GM12878 (cell line): ENCODE data around the gene PRSS8. TPM values are rescaled to one million over a fixed set of nuclear protein-coding genes. Genes with fewer than 3 reads are reported as not detected.

ENCODE experiments used
- BRCA1 ChIP-seq: IDR thresholded peaks from 2 replicates; pipeline ENCODE4 v1.6.1; 2011; ENCODE audit warnings: low read depth, low read length, improper control_type of control experiment
- CBX3 ChIP-seq: fragments of 200-600 bp; sonication (generic); IDR thresholded peaks from 2 replicates; pipeline ENCODE4 v1.6.1; 2016; ENCODE audit warnings: low read depth, borderline replicate concordance
- CHD1 ChIP-seq: IDR thresholded peaks from 2 replicates; pipeline ENCODE4 v1.6.1; 2012; ENCODE audit warnings: low read depth, low read length, improper control_type of control experiment
- CHD4 ChIP-seq: fragments of 200-600 bp; sonication (generic); IDR thresholded peaks from 2 replicates; pipeline ENCODE4 v1.6.1; 2016; ENCODE audit warnings: mild to moderate bottlenecking
- DPF2 ChIP-seq: fragments of 450-650 bp; IDR thresholded peaks from 2 replicates; pipeline ENCODE4 v1.6.1; 2017; ENCODE audit warnings: mild to moderate bottlenecking
- FOXK2 ChIP-seq: fragments of 450-650 bp; IDR thresholded peaks from 2 replicates; pipeline ENCODE4 v1.6.1; 2017; ENCODE audit warnings: mild to moderate bottlenecking, moderate library complexity
- HDAC2 ChIP-seq: fragments of 200-600 bp; sonication (generic); IDR thresholded peaks from 2 replicates; pipeline ENCODE4 v1.6.1; 2017
- IKZF1 ChIP-seq: fragments of 450-650 bp; conservative IDR thresholded peaks from 2 replicates; pipeline ENCODE4 v1.6.1; 2017; ENCODE audit warnings: antibody characterized with exemption, mild to moderate bottlenecking
- IKZF2 ChIP-seq, 2 experiments: fragments of 450-650 bp; IDR thresholded peaks; 2 replicates each; pipeline ENCODE4 v1.6.1; 2017; ENCODE audit warnings: mild to moderate bottlenecking in 2 of 2, moderate library complexity in 2 of 2
- JUND ChIP-seq: IDR thresholded peaks from 2 replicates; pipeline ENCODE4 v1.6.1; 2012; ENCODE audit warnings: low read depth, mild to moderate bottlenecking, low read length, improper control_type of control experiment, moderate library complexity
- LARP7 ChIP-seq: fragments of 450-650 bp; IDR thresholded peaks from 2 replicates; pipeline ENCODE4 v1.6.1; 2017; ENCODE audit warnings: mild to moderate bottlenecking
- MTA3 ChIP-seq: IDR thresholded peaks from 2 replicates; pipeline ENCODE4 v1.6.1; 2012; ENCODE audit warnings: low read length, inconsistent platforms, borderline replicate concordance
- NR2C2 ChIP-seq: IDR thresholded peaks from 2 replicates; pipeline ENCODE4 v1.6.1; 2011; ENCODE audit warnings: borderline replicate concordance, low read depth; ENCODE audit not compliant: control insufficient read depth, insufficient read length
- NRF1 ChIP-seq: conservative IDR thresholded peaks from 2 replicates; pipeline ENCODE4 v1.6.1; 2011; ENCODE audit warnings: mild to moderate bottlenecking, low read depth, low read length, improper control_type of control experiment
- POLR2AphosphoS2 ChIP-seq: IDR thresholded peaks from 2 replicates; pipeline ENCODE4 v1.6.1; 2011; ENCODE audit warnings: low read depth, mild to moderate bottlenecking, low read length, improper control_type of control experiment, moderate library complexity
- SIX5 ChIP-seq: IDR thresholded peaks from 2 replicates; pipeline ENCODE4 v1.6.1; 2011; ENCODE audit warnings: mild to moderate bottlenecking, low read depth, low read length, moderate library complexity; ENCODE audit not compliant: severe bottlenecking
- SP1 ChIP-seq: IDR thresholded peaks from one replicate; pipeline ENCODE4 v1.6.1; 2011; ENCODE audit warnings: low read depth, low read length
- SPI1 ChIP-seq: IDR thresholded peaks from 2 replicates; pipeline ENCODE4 v1.6.1; 2011; ENCODE audit warnings: low read depth, mild to moderate bottlenecking, low read length, moderate library complexity, borderline replicate concordance; ENCODE audit not compliant: insufficient read depth
- TBL1XR1 ChIP-seq: IDR thresholded peaks from 2 replicates; pipeline ENCODE4 v1.6.1; 2012; ENCODE audit warnings: low read depth, low read length, improper control_type of control experiment
- TCF7 ChIP-seq: IDR thresholded peaks from 2 replicates; pipeline ENCODE4 v1.6.1; 2014; ENCODE audit warnings: antibody characterized with exemption, borderline replicate concordance
- YBX1 ChIP-seq: fragments of 450-650 bp; IDR thresholded peaks from 2 replicates; pipeline ENCODE4 v1.6.1; 2016; ENCODE audit warnings: antibody characterized with exemption
- ZNF622 ChIP-seq: fragments of 450-650 bp; IDR thresholded peaks from 2 replicates; pipeline ENCODE4 v1.6.1; 2017; ENCODE audit warnings: mild to moderate bottlenecking, inconsistent platforms
- polyA plus RNA-seq, 11 experiments: library from polyadenylated mRNA; depleted of rRNA in 4 of 11; unstranded in 6 of 11; stranded (reverse) in 5 of 11; fragments of >200 nt; fragmentation: Nextera tagmentation in 4 of 11; fragmentation: Illumina TruSeq in 1 of 11; extraction: Ambion mirVana in 4 of 11; extraction: Trizol in 1 of 11; gene quantifications; 1 replicate in 1 of 11; 2 replicates in 10 of 11; pipeline versions ENCODE4 v1.2.1 to v1.2.3, GENCODE V29; 2011 to 2016; ENCODE audit warnings: inconsistent platforms in 2 of 11, missing spikeins in 2 of 11, low read depth in 1 of 11
- total RNA-seq, 4 experiments: library from RNA; depleted of rRNA in 3 of 4; stranded (reverse); fragments of >200 nt in 3 of 4; fragmentation: Illumina TruSeq in 1 of 4; extraction: Trizol in 1 of 4; gene quantifications; 2 replicates each; pipeline versions ENCODE4 v1.2.1 to v1.2.3, GENCODE V29; 2013 to 2021
- TF ChIP-seq, protein P1 (sequence below): IDR thresholded peaks from 2 replicates; pipeline ENCODE4 v1.6.1; 2012; ENCODE audit warnings: low read length, inconsistent platforms
- TF ChIP-seq, protein P2 (sequence below): fragments of 450-650 bp; IDR thresholded peaks from 2 replicates; pipeline ENCODE4 v1.6.1; 2017; ENCODE audit warnings: low read depth, mild to moderate bottlenecking, moderate library complexity
- TF ChIP-seq, protein P3 (sequence below): fragments of 450-650 bp; IDR thresholded peaks from 2 replicates; pipeline ENCODE4 v1.6.1; 2016; ENCODE audit warnings: mild to moderate bottlenecking
- TF ChIP-seq, protein P4 (sequence below): IDR thresholded peaks from 2 replicates; pipeline ENCODE4 v1.6.1; 2011; ENCODE audit warnings: borderline replicate concordance, low read depth, mild to moderate bottlenecking, moderate library complexity, mixed read lengths, low read length; ENCODE audit not compliant: insufficient read depth; ENCODE audit errors: extremely low read length
- TF ChIP-seq, protein P5 (sequence below): IDR thresholded peaks from 2 replicates; pipeline ENCODE4 v1.6.1; 2011; ENCODE audit warnings: low read depth, mild to moderate bottlenecking, low read length, moderate library complexity, borderline replicate concordance; ENCODE audit errors: extremely low read depth

PRSS8 gene
- total and polyA plus RNA-seq, 10 of the 15 experiments (the other 5 are each of a cell fraction or from before 2014, with no cell fraction given): 0.33 to 0.58 TPM; not detected in 8

DNA sequence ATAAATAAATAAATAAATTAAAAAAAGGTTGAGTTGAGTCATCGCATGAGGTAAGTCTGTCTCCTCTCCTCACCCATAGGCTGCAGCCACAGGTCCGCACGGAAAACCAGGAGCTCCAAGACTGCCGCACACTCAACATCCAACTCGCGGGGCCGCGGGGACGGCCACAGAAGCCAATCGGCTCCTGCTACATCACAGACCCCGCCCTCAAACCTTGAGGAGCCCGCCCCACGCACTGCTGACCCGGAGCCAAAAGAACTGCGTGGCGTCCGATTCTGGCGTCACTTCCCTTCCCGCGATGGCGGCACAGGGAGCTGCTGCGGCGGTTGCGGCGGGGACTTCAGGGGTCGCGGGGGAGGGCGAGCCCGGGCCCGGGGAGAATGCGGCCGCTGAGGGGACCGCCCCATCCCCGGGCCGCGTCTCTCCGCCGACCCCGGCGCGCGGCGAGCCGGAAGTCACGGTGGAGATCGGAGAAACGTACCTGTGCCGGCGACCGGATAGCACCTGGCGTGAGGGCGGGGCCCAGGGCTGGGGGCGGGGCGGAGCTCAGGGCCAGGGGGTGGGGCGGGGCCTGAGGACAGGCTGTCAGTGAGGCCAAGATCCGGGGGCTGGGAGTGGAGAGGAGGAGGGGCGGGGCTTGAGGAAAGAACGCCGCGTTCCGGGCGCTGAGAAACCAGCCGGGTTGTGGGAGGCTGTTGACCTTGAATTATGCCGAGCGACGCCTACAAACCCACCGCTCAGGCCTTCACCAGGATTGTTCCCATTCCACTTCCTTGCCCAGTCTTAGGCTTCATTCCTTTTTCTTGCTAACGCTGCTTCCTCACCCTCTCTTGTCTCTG is 17.9 kb downstream of the PRSS8 start, which contains the start of gene KAT8 (continued):
- TF ChIP-seq SP1 (peak; percentile 78), TBL1XR1 (0 out of 2 replicates have a peak, but pooled peaks have one; percentile 24), NR2C2 (peak; percentile 70), TCF7 (no peak), JUND (no peak), SIX5 (peak; percentile 62), POLR2AphosphoS2 (peak; percentile 91), MTA3 (no peak), CHD4 (no peak), LARP7 (peak; percentile 67), SPI1 (peak; percentile 24; the same call in 1 of the 2 replicates), HDAC2 (no peak), NRF1 (no peak), FOXK2 (no peak), IKZF2 (IDR thresholded peaks at IDR 0.05) (no peak), BRCA1 (no peak), DPF2 (no peak), ZNF622 (no peak), YBX1 (no peak), CBX3 (no peak), CHD1 (no peak), IKZF1 (peak; percentile 89)
- TF ChIP-seq, protein P1, sequence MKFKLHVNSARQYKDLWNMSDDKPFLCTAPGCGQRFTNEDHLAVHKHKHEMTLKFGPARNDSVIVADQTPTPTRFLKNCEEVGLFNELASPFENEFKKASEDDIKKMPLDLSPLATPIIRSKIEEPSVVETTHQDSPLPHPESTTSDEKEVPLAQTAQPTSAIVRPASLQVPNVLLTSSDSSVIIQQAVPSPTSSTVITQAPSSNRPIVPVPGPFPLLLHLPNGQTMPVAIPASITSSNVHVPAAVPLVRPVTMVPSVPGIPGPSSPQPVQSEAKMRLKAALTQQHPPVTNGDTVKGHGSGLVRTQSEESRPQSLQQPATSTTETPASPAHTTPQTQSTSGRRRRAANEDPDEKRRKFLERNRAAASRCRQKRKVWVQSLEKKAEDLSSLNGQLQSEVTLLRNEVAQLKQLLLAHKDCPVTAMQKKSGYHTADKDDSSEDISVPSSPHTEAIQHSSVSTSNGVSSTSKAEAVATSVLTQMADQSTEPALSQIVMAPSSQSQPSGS: no peak
- TF ChIP-seq, protein P2, sequence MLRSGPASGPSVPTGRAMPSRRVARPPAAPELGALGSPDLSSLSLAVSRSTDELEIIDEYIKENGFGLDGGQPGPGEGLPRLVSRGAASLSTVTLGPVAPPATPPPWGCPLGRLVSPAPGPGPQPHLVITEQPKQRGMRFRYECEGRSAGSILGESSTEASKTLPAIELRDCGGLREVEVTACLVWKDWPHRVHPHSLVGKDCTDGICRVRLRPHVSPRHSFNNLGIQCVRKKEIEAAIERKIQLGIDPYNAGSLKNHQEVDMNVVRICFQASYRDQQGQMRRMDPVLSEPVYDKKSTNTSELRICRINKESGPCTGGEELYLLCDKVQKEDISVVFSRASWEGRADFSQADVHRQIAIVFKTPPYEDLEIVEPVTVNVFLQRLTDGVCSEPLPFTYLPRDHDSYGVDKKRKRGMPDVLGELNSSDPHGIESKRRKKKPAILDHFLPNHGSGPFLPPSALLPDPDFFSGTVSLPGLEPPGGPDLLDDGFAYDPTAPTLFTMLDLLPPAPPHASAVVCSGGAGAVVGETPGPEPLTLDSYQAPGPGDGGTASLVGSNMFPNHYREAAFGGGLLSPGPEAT: peak; percentile 86
- TF ChIP-seq, protein P3, sequence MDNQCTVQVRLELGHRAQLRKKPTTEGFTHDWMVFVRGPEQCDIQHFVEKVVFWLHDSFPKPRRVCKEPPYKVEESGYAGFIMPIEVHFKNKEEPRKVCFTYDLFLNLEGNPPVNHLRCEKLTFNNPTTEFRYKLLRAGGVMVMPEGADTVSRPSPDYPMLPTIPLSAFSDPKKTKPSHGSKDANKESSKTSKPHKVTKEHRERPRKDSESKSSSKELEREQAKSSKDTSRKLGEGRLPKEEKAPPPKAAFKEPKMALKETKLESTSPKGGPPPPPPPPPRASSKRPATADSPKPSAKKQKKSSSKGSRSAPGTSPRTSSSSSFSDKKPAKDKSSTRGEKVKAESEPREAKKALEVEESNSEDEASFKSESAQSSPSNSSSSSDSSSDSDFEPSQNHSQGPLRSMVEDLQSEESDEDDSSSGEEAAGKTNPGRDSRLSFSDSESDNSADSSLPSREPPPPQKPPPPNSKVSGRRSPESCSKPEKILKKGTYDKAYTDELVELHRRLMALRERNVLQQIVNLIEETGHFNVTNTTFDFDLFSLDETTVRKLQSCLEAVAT: no peak
- TF ChIP-seq, protein P4, sequence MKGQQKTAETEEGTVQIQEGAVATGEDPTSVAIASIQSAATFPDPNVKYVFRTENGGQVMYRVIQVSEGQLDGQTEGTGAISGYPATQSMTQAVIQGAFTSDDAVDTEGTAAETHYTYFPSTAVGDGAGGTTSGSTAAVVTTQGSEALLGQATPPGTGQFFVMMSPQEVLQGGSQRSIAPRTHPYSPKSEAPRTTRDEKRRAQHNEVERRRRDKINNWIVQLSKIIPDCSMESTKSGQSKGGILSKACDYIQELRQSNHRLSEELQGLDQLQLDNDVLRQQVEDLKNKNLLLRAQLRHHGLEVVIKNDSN: no peak
- TF ChIP-seq, protein P5, sequence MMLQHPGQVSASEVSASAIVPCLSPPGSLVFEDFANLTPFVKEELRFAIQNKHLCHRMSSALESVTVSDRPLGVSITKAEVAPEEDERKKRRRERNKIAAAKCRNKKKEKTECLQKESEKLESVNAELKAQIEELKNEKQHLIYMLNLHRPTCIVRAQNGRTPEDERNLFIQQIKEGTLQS: 0 out of 2 replicates have a peak, but pooled peaks have one; percentile 9
